Measurements from ENCODE around the gene CLTC. TPM values are rescaled to one million over a fixed set of nuclear protein-coding genes. Genes with fewer than 3 reads are reported as not detected.

CLTC gene
- total and polyA plus RNA-seq, 2 of the 13 experiments (the other 11 are each of a cell fraction or from before 2014, with no cell fraction given), result 134 to 283 TPM

DNA sequence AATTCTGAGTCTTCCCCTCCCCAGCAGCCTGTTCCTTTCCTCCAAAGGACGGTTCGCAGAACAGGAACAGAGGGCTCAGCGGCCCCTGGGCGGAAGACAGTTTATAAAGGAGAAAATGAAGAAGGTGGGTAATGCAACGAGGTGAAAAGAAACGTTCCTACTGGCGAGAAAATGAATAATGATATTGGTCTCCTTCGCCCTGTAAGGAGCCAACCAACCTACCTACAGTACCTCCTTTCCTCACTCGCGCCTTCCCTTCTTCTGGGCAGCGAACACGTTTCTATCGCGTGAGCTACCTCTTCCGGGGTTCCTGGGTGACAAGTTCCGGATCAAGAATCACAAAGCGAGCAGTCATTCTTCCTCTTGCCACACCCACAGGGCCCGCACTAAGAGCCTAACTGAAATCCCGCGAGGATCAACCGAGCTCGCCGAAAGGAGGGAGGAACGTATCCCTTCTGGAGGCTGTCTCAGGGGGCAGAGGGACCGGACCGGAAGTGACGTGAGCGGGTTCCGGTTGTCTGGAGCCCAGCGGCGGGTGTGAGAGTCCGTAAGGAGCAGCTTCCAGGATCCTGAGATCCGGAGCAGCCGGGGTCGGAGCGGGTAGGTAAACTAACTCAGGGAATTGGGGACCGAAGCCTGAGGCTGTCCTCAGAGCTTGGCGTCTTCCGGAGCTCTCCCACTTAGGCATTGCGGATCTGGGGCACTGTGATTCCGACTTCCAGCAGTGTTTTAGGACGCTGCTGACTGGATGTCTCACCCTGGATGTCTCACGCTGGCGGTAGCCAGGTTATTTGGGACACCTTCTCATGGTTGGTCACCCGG lies 87.7 kb downstream of the CLTC start, which contains the start of the genes PTRH2 and VMP1 (continued):
- TF ChIP-seq, protein P1, sequence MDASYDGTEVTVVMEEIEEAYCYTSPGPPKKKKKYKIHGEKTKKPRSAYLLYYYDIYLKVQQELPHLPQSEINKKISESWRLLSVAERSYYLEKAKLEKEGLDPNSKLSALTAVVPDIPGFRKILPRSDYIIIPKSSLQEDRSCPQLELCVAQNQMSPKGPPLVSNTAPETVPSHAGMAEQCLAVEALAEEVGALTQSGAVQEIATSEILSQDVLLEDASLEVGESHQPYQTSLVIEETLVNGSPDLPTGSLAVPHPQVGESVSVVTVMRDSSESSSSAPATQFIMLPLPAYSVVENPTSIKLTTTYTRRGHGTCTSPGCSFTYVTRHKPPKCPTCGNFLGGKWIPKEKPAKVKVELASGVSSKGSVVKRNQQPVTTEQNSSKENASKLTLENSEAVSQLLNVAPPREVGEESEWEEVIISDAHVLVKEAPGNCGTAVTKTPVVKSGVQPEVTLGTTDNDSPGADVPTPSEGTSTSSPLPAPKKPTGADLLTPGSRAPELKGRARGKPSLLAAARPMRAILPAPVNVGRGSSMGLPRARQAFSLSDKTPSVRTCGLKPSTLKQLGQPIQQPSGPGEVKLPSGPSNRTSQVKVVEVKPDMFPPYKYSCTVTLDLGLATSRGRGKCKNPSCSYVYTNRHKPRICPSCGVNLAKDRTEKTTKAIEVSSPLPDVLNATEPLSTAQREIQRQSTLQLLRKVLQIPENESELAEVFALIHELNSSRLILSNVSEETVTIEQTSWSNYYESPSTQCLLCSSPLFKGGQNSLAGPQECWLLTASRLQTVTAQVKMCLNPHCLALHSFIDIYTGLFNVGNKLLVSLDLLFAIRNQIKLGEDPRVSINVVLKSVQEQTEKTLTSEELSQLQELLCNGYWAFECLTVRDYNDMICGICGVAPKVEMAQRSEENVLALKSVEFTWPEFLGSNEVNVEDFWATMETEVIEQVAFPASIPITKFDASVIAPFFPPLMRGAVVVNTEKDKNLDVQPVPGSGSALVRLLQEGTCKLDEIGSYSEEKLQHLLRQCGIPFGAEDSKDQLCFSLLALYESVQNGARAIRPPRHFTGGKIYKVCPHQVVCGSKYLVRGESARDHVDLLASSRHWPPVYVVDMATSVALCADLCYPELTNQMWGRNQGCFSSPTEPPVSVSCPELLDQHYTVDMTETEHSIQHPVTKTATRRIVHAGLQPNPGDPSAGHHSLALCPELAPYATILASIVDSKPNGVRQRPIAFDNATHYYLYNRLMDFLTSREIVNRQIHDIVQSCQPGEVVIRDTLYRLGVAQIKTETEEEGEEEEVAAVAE (CRISPR knock-in tag; IDR thresholded peaks at IDR 0.05; ENCODE audit: borderline replicate concordance), result peak; percentile 28; the same call in 1 of the 2 replicates
- no peak; the same call in 1 of the 2 replicates for TF ChIP-seq SALL2 (CRISPR knock-in tag; IDR thresholded peaks at IDR 0.05)
- TF ChIP-seq ZNF589 (CRISPR knock-in tag; conservative IDR thresholded peaks at IDR 0.05), result 0 out of 2 replicates have a peak, but pooled peaks have one; percentile 75
- 0 out of 2 replicates have a peak, but pooled peaks have one; percentile 50 for TF ChIP-seq ZSCAN12 (CRISPR knock-in tag; IDR thresholded peaks at IDR 0.05)
- peak; percentile 93; the same call in 1 of the 2 replicates for TF ChIP-seq KLF11 (CRISPR knock-in tag; IDR thresholded peaks at IDR 0.05)
- 0 out of 2 replicates have a peak, but pooled peaks have one; percentile 76 for TF ChIP-seq ZNF766 (CRISPR knock-in tag; IDR thresholded peaks at IDR 0.05; ENCODE audit: borderline replicate concordance)
- TF ChIP-seq ZNF572 (CRISPR knock-in tag; IDR thresholded peaks at IDR 0.05), result peak; percentile 88; the same call in 1 of the 2 replicates
- TF ChIP-seq, protein P2, sequence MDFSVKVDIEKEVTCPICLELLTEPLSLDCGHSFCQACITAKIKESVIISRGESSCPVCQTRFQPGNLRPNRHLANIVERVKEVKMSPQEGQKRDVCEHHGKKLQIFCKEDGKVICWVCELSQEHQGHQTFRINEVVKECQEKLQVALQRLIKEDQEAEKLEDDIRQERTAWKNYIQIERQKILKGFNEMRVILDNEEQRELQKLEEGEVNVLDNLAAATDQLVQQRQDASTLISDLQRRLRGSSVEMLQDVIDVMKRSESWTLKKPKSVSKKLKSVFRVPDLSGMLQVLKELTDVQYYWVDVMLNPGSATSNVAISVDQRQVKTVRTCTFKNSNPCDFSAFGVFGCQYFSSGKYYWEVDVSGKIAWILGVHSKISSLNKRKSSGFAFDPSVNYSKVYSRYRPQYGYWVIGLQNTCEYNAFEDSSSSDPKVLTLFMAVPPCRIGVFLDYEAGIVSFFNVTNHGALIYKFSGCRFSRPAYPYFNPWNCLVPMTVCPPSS (IDR thresholded peaks at IDR 0.05), result no peak
- TF ChIP-seq THYN1 (CRISPR knock-in tag; IDR thresholded peaks at IDR 0.05; ENCODE audit: borderline replicate concordance, low read depth), result 0 out of 2 replicates have a peak, but pooled peaks have one; percentile 6
- no peak for TF ChIP-seq NFE2L2 (IDR thresholded peaks at IDR 0.05; ENCODE audit: low read length)
- TF ChIP-seq ESRRA (CRISPR knock-in tag; IDR thresholded peaks at IDR 0.05; ENCODE audit: low read depth), result no peak
- TF ChIP-seq, protein P3, sequence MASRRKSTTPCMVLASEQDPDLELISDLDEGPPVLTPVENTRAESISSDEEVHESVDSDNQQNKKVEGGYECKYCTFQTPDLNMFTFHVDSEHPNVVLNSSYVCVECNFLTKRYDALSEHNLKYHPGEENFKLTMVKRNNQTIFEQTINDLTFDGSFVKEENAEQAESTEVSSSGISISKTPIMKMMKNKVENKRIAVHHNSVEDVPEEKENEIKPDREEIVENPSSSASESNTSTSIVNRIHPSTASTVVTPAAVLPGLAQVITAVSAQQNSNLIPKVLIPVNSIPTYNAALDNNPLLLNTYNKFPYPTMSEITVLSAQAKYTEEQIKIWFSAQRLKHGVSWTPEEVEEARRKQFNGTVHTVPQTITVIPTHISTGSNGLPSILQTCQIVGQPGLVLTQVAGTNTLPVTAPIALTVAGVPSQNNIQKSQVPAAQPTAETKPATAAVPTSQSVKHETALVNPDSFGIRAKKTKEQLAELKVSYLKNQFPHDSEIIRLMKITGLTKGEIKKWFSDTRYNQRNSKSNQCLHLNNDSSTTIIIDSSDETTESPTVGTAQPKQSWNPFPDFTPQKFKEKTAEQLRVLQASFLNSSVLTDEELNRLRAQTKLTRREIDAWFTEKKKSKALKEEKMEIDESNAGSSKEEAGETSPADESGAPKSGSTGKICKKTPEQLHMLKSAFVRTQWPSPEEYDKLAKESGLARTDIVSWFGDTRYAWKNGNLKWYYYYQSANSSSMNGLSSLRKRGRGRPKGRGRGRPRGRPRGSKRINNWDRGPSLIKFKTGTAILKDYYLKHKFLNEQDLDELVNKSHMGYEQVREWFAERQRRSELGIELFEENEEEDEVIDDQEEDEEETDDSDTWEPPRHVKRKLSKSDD (CRISPR knock-in tag; IDR thresholded peaks at IDR 0.05; ENCODE audit: low read depth), result peak; percentile 77
- TF ChIP-seq, protein P4, sequence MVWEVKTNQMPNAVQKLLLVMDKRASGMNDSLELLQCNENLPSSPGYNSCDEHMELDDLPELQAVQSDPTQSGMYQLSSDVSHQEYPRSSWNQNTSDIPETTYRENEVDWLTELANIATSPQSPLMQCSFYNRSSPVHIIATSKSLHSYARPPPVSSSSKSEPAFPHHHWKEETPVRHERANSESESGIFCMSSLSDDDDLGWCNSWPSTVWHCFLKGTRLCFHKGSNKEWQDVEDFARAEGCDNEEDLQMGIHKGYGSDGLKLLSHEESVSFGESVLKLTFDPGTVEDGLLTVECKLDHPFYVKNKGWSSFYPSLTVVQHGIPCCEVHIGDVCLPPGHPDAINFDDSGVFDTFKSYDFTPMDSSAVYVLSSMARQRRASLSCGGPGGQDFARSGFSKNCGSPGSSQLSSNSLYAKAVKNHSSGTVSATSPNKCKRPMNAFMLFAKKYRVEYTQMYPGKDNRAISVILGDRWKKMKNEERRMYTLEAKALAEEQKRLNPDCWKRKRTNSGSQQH (CRISPR knock-in tag; IDR thresholded peaks at IDR 0.05; ENCODE audit: low read depth), result peak; percentile 91
- TF ChIP-seq, protein P5, sequence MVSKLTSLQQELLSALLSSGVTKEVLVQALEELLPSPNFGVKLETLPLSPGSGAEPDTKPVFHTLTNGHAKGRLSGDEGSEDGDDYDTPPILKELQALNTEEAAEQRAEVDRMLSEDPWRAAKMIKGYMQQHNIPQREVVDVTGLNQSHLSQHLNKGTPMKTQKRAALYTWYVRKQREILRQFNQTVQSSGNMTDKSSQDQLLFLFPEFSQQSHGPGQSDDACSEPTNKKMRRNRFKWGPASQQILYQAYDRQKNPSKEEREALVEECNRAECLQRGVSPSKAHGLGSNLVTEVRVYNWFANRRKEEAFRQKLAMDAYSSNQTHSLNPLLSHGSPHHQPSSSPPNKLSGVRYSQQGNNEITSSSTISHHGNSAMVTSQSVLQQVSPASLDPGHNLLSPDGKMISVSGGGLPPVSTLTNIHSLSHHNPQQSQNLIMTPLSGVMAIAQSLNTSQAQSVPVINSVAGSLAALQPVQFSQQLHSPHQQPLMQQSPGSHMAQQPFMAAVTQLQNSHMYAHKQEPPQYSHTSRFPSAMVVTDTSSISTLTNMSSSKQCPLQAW (CRISPR knock-in tag; IDR thresholded peaks at IDR 0.05), result 0 out of 2 replicates have a peak, but pooled peaks have one; percentile 68
- no peak; the same call in 1 of the 2 replicates for TF ChIP-seq RAD21 (CRISPR knock-in tag; IDR thresholded peaks at IDR 0.05)
- TF ChIP-seq ZNF329 (CRISPR knock-in tag; IDR thresholded peaks at IDR 0.05; ENCODE audit: low read depth), result peak; percentile 42; the same call in 1 of the 2 replicates
